ENCODE measurements around the gene ROR2.

ROR2 gene

DNA sequence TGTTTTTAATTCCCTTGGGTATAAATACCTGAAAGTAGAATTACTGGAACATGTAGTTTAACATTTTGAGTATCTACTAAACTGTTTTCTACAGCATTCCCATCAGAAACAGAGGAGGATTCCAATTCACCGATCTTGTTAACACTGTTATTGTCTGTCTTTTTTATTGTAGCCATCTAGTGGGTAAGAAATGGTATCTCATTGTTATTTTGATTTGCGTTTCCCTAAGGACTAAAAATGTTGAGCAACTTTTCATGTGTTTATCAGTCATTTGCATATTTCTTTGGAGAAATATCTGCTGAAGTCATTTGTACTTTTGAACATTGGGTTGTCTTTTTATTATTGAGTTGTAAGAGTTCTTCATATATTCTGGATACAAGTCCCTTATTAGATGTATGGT, 391.1 kb downstream of the ROR2 start:
- Mint-ChIP-seq H3K27me3 (ENCODE audit: low read depth) (no peaks in the 10 kb centered on the region), H3K4me1 (peaks cover 5% of the 10 kb centered on the region), H3K27ac (no peak overlapping the region), H3K9me3 (no peaks in the 10 kb centered on the region), H3K4me3 (no peak overlapping the region), H3K36me3 (ENCODE audit: low read depth) (no peaks in the 10 kb centered on the region)
- TF ChIP-seq, protein P1, sequence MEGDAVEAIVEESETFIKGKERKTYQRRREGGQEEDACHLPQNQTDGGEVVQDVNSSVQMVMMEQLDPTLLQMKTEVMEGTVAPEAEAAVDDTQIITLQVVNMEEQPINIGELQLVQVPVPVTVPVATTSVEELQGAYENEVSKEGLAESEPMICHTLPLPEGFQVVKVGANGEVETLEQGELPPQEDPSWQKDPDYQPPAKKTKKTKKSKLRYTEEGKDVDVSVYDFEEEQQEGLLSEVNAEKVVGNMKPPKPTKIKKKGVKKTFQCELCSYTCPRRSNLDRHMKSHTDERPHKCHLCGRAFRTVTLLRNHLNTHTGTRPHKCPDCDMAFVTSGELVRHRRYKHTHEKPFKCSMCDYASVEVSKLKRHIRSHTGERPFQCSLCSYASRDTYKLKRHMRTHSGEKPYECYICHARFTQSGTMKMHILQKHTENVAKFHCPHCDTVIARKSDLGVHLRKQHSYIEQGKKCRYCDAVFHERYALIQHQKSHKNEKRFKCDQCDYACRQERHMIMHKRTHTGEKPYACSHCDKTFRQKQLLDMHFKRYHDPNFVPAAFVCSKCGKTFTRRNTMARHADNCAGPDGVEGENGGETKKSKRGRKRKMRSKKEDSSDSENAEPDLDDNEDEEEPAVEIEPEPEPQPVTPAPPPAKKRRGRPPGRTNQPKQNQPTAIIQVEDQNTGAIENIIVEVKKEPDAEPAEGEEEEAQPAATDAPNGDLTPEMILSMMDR (IDR thresholded peaks at IDR 0.05; ENCODE audit: unreplicated experiment in 3 of 3) = no peak

DNA sequence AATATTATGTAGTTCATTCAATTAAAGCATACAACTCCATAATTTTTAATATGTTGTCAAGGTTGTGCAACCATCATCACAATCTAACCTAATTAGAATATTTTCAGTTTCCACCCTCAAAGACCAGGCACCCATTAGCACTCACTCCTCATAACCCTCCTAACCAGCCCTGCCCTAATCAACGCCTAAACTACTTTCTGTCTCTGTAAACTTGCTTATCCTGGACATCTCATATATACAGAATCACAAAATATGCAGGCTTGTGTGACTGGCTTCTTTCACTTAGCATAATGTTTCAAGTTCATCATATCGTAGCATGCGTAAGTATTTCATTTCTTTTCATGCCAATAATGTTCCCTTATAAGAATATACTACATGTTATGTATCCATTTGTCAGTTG, 391.6 kb downstream of the ROR2 start:
- H3K4me1 Mint-ChIP-seq = peaks cover 5% of the 10 kb centered on the region
- no peaks in the 10 kb centered on the region for H3K27me3 Mint-ChIP-seq (ENCODE audit: low read depth)
- no peaks in the 10 kb centered on the region for H3K9me3 Mint-ChIP-seq
- no peaks in the 10 kb centered on the region for H3K36me3 Mint-ChIP-seq (ENCODE audit: low read depth)
- H3K4me3 Mint-ChIP-seq = no peak overlapping the region
- TF ChIP-seq, protein P1 (IDR thresholded peaks at IDR 0.05; ENCODE audit: unreplicated experiment in 3 of 3) = no peak
- H3K27ac Mint-ChIP-seq = no peak overlapping the region

DNA sequence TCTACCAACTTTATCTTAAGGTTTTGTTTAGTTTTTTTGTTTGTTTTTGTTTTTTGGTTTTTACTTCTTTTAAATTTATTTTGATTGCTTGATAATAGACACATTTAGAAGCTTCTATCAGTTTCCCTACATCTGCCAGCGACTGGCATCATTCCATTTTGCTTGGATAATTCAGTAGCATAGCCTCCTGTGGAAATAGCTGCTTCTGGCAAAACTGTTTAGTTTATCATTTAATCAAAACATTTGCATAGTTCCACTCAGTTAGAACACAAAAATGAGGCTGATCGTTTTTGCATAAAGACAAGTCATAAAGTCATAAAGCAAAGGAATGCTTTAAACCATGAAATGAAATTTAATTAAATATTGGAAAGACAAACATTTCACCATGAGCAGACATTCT, 392.7 kb downstream of the ROR2 start:
- peaks cover 5% of the 10 kb centered on the region for H3K4me1 Mint-ChIP-seq
- no peak overlapping the region for H3K27ac Mint-ChIP-seq
- H3K9me3 Mint-ChIP-seq = no peaks in the 10 kb centered on the region
- TF ChIP-seq, protein P1 (IDR thresholded peaks at IDR 0.05; ENCODE audit: unreplicated experiment in 3 of 3) = no peak
- H3K27me3 Mint-ChIP-seq (ENCODE audit: low read depth) = no peaks in the 10 kb centered on the region
- no peak overlapping the region for H3K4me3 Mint-ChIP-seq
- no peaks in the 10 kb centered on the region for H3K36me3 Mint-ChIP-seq (ENCODE audit: low read depth)

DNA sequence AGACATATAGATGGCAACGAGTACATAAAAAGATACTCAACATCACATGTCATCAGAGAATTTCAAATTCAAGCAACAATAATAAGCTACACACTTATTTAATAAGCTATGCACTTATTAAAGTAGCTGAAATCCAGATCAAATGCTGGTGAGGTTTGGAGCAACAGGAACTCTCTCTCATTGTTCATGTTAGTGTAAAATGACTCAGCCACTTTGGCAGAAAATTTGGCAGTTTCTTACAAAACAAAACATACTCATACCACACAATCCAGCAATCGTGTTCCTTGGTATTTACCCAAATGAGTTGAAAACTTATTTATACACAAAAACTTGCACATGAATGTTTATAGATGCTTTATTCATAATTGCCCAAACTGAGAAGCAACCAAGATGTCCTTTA, 394.9 kb downstream of the ROR2 start:
- no peaks in the 10 kb centered on the region for H3K27me3 Mint-ChIP-seq (ENCODE audit: low read depth)
- H3K4me1 Mint-ChIP-seq = peaks cover 1% of the 10 kb centered on the region
- H3K27ac Mint-ChIP-seq = no peak overlapping the region
- no peak overlapping the region for H3K4me3 Mint-ChIP-seq
- TF ChIP-seq, protein P1 (IDR thresholded peaks at IDR 0.05; ENCODE audit: unreplicated experiment in 3 of 3) = no peak
- peaks cover 11% of the 10 kb centered on the region for H3K9me3 Mint-ChIP-seq
- H3K36me3 Mint-ChIP-seq (ENCODE audit: low read depth) = no peaks in the 10 kb centered on the region

DNA sequence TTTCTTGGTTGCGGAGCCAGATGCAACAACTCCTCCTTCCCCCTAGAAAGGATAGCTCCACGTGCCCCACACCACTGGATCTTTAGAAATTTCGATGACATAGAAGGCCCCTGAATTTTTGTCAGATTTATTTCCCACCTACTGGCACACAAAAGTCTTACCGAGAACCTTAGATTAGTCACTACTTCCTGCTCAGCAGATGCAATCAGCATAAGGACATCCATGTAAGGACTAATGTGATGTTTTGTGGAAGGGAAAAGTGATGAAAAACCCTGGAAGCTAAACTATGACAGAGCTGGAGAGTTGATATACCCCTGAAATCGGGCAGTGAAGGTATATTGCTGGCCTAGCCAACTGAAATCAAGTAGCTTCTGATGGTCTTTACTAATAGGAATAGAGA, 400.9 kb downstream of the ROR2 start:
- Mint-ChIP-seq H3K4me1 (no peaks in the 10 kb centered on the region), H3K27ac (no peak overlapping the region), H3K27me3 (ENCODE audit: low read depth) (no peaks in the 10 kb centered on the region), H3K36me3 (ENCODE audit: low read depth) (no peaks in the 10 kb centered on the region), H3K9me3 (peaks cover 12% of the 10 kb centered on the region), H3K4me3 (no peak overlapping the region)
- TF ChIP-seq, protein P1 (IDR thresholded peaks at IDR 0.05; ENCODE audit: unreplicated experiment in 3 of 3) = no peak

DNA sequence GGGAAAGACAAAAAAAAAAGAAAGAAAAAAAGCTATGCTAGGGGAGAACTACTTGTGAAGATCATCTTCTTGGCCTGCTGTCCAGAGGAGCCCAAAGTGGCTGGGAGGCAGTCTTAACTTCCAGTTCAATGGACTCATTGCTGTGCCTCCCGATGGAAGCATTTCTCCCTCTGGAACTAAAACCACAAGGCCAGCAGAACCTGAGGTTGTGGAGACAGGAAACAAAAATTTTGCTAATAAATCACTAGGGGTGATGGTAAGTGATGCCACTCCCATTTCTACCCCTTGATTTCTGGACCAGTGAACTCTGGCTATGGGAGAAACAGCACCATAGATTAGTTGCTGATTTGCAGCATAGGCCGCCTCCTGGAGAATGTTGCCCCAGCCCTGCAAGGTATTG, 402.9 kb downstream of the ROR2 start:
- H3K27me3 Mint-ChIP-seq (ENCODE audit: low read depth) = no peaks in the 10 kb centered on the region
- TF ChIP-seq, protein P1 (IDR thresholded peaks at IDR 0.05; ENCODE audit: unreplicated experiment in 3 of 3) = no peak
- H3K36me3 Mint-ChIP-seq (ENCODE audit: low read depth) = no peaks in the 10 kb centered on the region
- no peaks in the 10 kb centered on the region for H3K4me1 Mint-ChIP-seq
- H3K4me3 Mint-ChIP-seq = no peak overlapping the region
- peaks cover 12% of the 10 kb centered on the region for H3K9me3 Mint-ChIP-seq
- no peak overlapping the region for H3K27ac Mint-ChIP-seq
